HepG2 (cell line): ENCODE measurements around the gene KLK11. TPM values are rescaled to one million over a fixed set of nuclear protein-coding genes. Genes with fewer than 3 reads are reported as not detected.

ENCODE experiments used
- ATAC-seq: fragments of 200-7000 bp; cut with Tn5 transposase; 3 replicates; pipeline ENCODE4 v1.9.1; 2020; ENCODE audit warnings: mild to moderate bottlenecking, moderate library complexity
- BruUV-seq: library from RNA; stranded (reverse); fragments of 400-500 nt; replicated peaks from 2 replicates; lab custom pipeline; 2021; lab: Mats Ljungman, UMichigan
- CTCF ChIA-PET: fragments of 300-600 bp; formaldehyde crosslinking; extraction: SDS; loops from one replicate; lab custom pipeline; 2021; ENCODE audit warnings: low total read pairs, inconsistent platforms, low intra/inter-chr PET ratio; lab: Yijun Ruan, JAX
- POLR2A ChIA-PET: fragments of 350-600 bp; sonication (Branson Sonifier 250); formaldehyde crosslinking; loops from one replicate; lab custom pipeline; 2020; ENCODE audit warnings: antibody characterized with exemption, inconsistent platforms; lab: Yijun Ruan, JAX
- DNase-seq: peaks from one replicate; pipeline ENCODE4 v3.0.0-alpha.2; 2015; ENCODE audit warnings: low spot score
- FAIRE-seq: peaks from 3 replicates; lab custom pipeline; 2011; peaks lifted over from hg19 to GRCh38; lab: Jason Lieb, UNC
- H2AFZ ChIP-seq: one replicate; pipeline ENCODE4 v1.6.1; 2011; ENCODE audit warnings: low read length, inconsistent platforms
- H3K27ac ChIP-seq: fragments of 300-600 bp; 3 replicates; pipeline ENCODE4 v1.8.0; 2011; ENCODE audit warnings: mixed run types, mild to moderate bottlenecking, mixed read lengths, low read length, inconsistent platforms; ENCODE audit not compliant: insufficient read depth; ENCODE audit errors: extremely low read length
- H3K27me3 ChIP-seq, 2 experiments: fragments of 200-600 bp in 1 of 2; 2 replicates in 1 of 2; 3 replicates in 1 of 2; pipeline versions ENCODE4 v1.6.0 to v1.8.0; 2011; ENCODE audit warnings: low read length in 2 of 2, mild to moderate bottlenecking in 2 of 2, moderate library complexity in 2 of 2, inconsistent platforms in 1 of 2; ENCODE audit not compliant: insufficient read depth in 2 of 2, control insufficient read depth in 1 of 2
- H3K36me3 ChIP-seq, 2 experiments: fragments of 200-600 bp in 1 of 2; replicated peaks in 1 of 2; 2 replicates in 1 of 2; 3 replicates in 1 of 2; pipeline versions ENCODE4 v1.5.1 to v1.8.0; 2011; ENCODE audit warnings: low read length in 2 of 2, inconsistent platforms in 1 of 2; ENCODE audit not compliant: insufficient read depth in 2 of 2, control insufficient read depth in 1 of 2
- H3K4me1 ChIP-seq: 2 replicates; pipeline ENCODE4 v1.5.1; 2012; ENCODE audit warnings: low read length, inconsistent platforms; ENCODE audit not compliant: insufficient read depth
- H3K4me2 ChIP-seq: 2 replicates; pipeline ENCODE4 v1.6.0; 2011; ENCODE audit warnings: low read depth, low read length, inconsistent platforms
- H3K4me3 ChIP-seq, 3 experiments: fragments of 200-600 bp in 1 of 3; sonication (generic), shearing (Covaris generic) in 1 of 3; replicated peaks in 1 of 3; 2 replicates each; pipeline ENCODE4 v1.5.1; 2011 to 2016; ENCODE audit warnings: low read length in 3 of 3, inconsistent platforms in 2 of 3, low read depth in 2 of 3, mild to moderate bottlenecking in 2 of 3, control low read depth in 1 of 3, mixed read lengths in 1 of 3; ENCODE audit not compliant: insufficient read depth in 1 of 3
- H3K79me2 ChIP-seq: one replicate; pipeline ENCODE4 v1.6.1; 2011; ENCODE audit warnings: low read length, inconsistent platforms; ENCODE audit not compliant: insufficient read depth
- H3K9ac ChIP-seq: 2 replicates; pipeline ENCODE4 v1.6.0; 2011; ENCODE audit warnings: mild to moderate bottlenecking, low read depth, low read length, inconsistent platforms; ENCODE audit not compliant: insufficient read depth
- H3K9me3 ChIP-seq: 2 replicates; pipeline ENCODE4 v1.5.1; 2012; ENCODE audit warnings: mild to moderate bottlenecking, low read length
- H4K20me1 ChIP-seq: 2 replicates; pipeline ENCODE4 v1.6.0; 2011; ENCODE audit warnings: inconsistent platforms, mild to moderate bottlenecking, low read length, moderate library complexity; ENCODE audit not compliant: insufficient read depth
- HBP1 ChIP-seq: IDR thresholded peaks from 2 replicates; pipeline ENCODE4 v1.6.1; 2016; ENCODE audit warnings: low read depth, control low read depth
- HIVEP1 ChIP-seq: sonication (generic); formaldehyde crosslinking; IDR thresholded peaks from 2 replicates; pipeline ENCODE4 v1.4.0; 2020; ENCODE audit warnings: mild to moderate bottlenecking, missing genetic modification reagents
- PAWR ChIP-seq: sonication (generic); formaldehyde crosslinking; IDR thresholded peaks from 2 replicates; pipeline ENCODE4 v1.4.0; 2020; ENCODE audit warnings: missing genetic modification reagents, mild to moderate bottlenecking, borderline replicate concordance
- ZBTB10 ChIP-seq: sonication (generic); formaldehyde crosslinking; IDR thresholded peaks from 2 replicates; pipeline ENCODE4 v1.4.0; 2020; ENCODE audit warnings: missing genetic modification reagents, borderline replicate concordance
- ZMYM3 ChIP-seq: sonication (generic); formaldehyde crosslinking; IDR thresholded peaks from 2 replicates; pipeline ENCODE4 v1.5.1; 2020; ENCODE audit warnings: mild to moderate bottlenecking, missing genetic modification reagents
- ZNF629 ChIP-seq: sonication (generic); formaldehyde crosslinking; conservative IDR thresholded peaks from 2 replicates; pipeline ENCODE4 v1.5.0; 2020; ENCODE audit warnings: missing genetic modification reagents
- ZNF768 ChIP-seq: sonication (generic); formaldehyde crosslinking; IDR thresholded peaks from 2 replicates; pipeline ENCODE4 v1.4.0; 2020; ENCODE audit warnings: missing genetic modification reagents
- WGBS: methylation state at CpG from one replicate; pipeline ENCODE4 v1.1.6; 2017; ENCODE audit warnings: low lambda C conversion rate; 5-methylcytosine and 5-hydroxymethylcytosine counted together
- in situ Hi-C: cut with HindIII; loops from 2 replicates; pipeline ENCODE4 v1.10.0; 2017; ENCODE audit warnings: low pct_unique_long_range_greater_than_20kb; ENCODE audit not compliant: extremely low pct_ligation_motif_present
- intact Hi-C: fragments of 100-400 bp; cut with micrococcal nuclease; formaldehyde crosslinking; loops from one replicate; pipeline ENCODE4 v1.10.0; 2022; ENCODE audit not compliant: unreplicated experiment
- polyA plus RNA-seq, 8 experiments: library from polyadenylated mRNA; depleted of rRNA in 3 of 8; stranded (reverse) in 7 of 8; unstranded in 1 of 8; fragments of >200 nt; fragmentation: Illumina TruSeq in 4 of 8; extraction: Trizol in 4 of 8; gene quantifications; 2 replicates each; pipeline versions ENCODE4 v1.2.1 to v1.2.3, GENCODE V29; 2011 to 2016; ENCODE audit warnings: low read depth in 4 of 8, missing spikeins in 1 of 8, mixed read lengths in 1 of 8; ENCODE audit not compliant: insufficient read depth in 1 of 8
- total RNA-seq, 5 experiments: library from RNA; depleted of rRNA; stranded (reverse); fragments of >200 nt; fragmentation: Illumina TruSeq; extraction: Trizol; gene quantifications; 2 replicates each; pipeline ENCODE4 v1.2.3, GENCODE V29; 2016; ENCODE audit warnings: low read depth in 1 of 5

The KLK11 gene
- total and polyA plus RNA-seq, 2 of the 13 experiments (the other 11 are each of a cell fraction or from before 2014, with no cell fraction given) = not detected

- intact Hi-C loops = loop anchor here (10.0 kb wide), 1 partner anchor 79 kb away; no protein-coding TSS in a partner anchor
- 77% methylated on average over 6 of the region's 6 CpGs for WGBS
- in situ Hi-C loops = no loop called here
- Histone ChIP-seq H3K9me3 (no peaks in the 10 kb centered on the region), H3K4me1 (0 out of 2 replicates have a peak, but pooled peaks cover 4% of the 10 kb centered on the region), H3K4me3 (no peak overlapping the region), H3K4me2 (no peak overlapping the region)
- CTCF ChIA-PET = no interaction called here
- no peak for FAIRE-seq
- no peak for TF ChIP-seq HBP1
- peak; percentile 30; the same call in 1 of the 2 replicates for TF ChIP-seq ZMYM3 (CRISPR knock-in tag)
- TF ChIP-seq HIVEP1 = no peak
- TF ChIP-seq ZNF768 (CRISPR knock-in tag) = peak; percentile 60
- peak; percentile 64 for TF ChIP-seq ZNF629 (CRISPR knock-in tag)
- no peak for TF ChIP-seq PAWR (CRISPR knock-in tag)
- TF ChIP-seq ZBTB10 = no peak
- TF ChIP-seq, all 625 proteins: peak for 3
- no peak for ATAC-seq
- peaks cover 2 to 23% of the 10 kb centered on the region in 2 experiments; a peak in 4 of 5 replicates for H3K27me3 ChIP-seq
- no peaks in the 10 kb centered on the region for H3K79me2 ChIP-seq
- H3K36me3 ChIP-seq = no peaks in the 10 kb centered on the region
- no peak overlapping the region for H3K9ac ChIP-seq
- DNase-seq = no peak
- POLR2A ChIA-PET = no interaction called here
- no peak overlapping the region for H3K27ac ChIP-seq
- no peaks in the 10 kb centered on the region for H4K20me1 ChIP-seq
- no peak overlapping the region for H2AFZ ChIP-seq
- BruUV-seq = no TSS peak
Observed at GRCh38 chr19:51014242-51014641, 12.2 kb downstream of the KLK11 start.
